ENCODE data around the gene SLC15A3.

DNA sequence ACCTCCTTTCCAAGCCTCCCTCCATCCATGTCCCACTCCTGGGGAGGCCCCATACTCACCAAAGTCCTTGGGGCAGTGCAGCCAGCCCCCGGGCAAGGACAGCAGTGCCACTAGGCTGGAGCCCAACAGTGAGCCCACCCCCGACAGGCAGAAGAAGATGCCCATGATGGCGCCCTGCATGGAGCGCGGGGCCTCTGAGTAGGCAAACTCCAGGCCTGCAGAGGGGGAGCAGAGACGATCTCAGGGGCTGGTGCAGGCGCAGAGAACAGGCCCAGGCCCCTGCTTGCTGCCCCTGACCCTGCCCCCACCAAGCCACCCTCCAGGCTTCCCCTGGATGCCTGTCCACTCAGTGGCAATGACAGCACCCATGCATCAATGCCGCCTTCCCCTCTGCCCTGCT is 14.2 kb downstream of the SLC15A3 start:
- TF ChIP-seq POLR2A (IDR thresholded peaks at IDR 0.05; ENCODE audit: low read depth) (no peak), POLR2AphosphoS5 (IDR thresholded peaks at IDR 0.05) (no peak)
- TF ChIP-seq, protein P1, sequence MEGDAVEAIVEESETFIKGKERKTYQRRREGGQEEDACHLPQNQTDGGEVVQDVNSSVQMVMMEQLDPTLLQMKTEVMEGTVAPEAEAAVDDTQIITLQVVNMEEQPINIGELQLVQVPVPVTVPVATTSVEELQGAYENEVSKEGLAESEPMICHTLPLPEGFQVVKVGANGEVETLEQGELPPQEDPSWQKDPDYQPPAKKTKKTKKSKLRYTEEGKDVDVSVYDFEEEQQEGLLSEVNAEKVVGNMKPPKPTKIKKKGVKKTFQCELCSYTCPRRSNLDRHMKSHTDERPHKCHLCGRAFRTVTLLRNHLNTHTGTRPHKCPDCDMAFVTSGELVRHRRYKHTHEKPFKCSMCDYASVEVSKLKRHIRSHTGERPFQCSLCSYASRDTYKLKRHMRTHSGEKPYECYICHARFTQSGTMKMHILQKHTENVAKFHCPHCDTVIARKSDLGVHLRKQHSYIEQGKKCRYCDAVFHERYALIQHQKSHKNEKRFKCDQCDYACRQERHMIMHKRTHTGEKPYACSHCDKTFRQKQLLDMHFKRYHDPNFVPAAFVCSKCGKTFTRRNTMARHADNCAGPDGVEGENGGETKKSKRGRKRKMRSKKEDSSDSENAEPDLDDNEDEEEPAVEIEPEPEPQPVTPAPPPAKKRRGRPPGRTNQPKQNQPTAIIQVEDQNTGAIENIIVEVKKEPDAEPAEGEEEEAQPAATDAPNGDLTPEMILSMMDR (IDR thresholded peaks at IDR 0.05), result no peak

All from esophagus muscularis mucosa (tissue), 3 donors.